CD4-positive, alpha-beta memory T cell (primary cell): Measurements from ENCODE around the gene FKBP14. TPM values are rescaled to one million over a fixed set of nuclear protein-coding genes. Genes with fewer than 3 reads are reported as not detected.
A peak's percentile ranks its signal among the peaks of the same experiment; 100 is the strongest.
"Not testable (repeated sequence)": the region's sequence is repeated elsewhere in the genome, so short reads cannot be mapped to it uniquely, and the experiment has no call there.

ENCODE experiments used
- CTCF ChIA-PET: fragments of 350-600 bp; sonication (Branson Sonifier 250); formaldehyde crosslinking; loops from one replicate; lab custom pipeline; 2021; ENCODE audit warnings: inconsistent platforms; ENCODE audit not compliant: partially characterized antibody; lab: Charles Lee
- POLR2A ChIA-PET: fragments of 350-600 bp; sonication (Branson Sonifier 250); formaldehyde crosslinking; loops from one replicate; lab custom pipeline; 2021; ENCODE audit not compliant: partially characterized antibody; lab: Charles Lee
- DNase-seq, 5 donors: peaks; one replicate each; pipeline versions ENCODE4 v3.0.0 to v3.0.0-alpha.2; 2020 to 2022; ENCODE audit warnings: mixed read lengths in 1 of 5
- H3K27ac ChIP-seq: one replicate; pipeline ENCODE4 v1.7.0; 2013; ENCODE audit warnings: low read depth, low read length
- H3K27me3 ChIP-seq: 2 replicates; pipeline ENCODE4 v1.7.0; 2013; ENCODE audit warnings: mild to moderate bottlenecking, low read length, moderate library complexity; ENCODE audit not compliant: insufficient read depth
- H3K36me3 ChIP-seq: 2 replicates; pipeline ENCODE4 v1.7.0; 2013; ENCODE audit warnings: mild to moderate bottlenecking, low read length, moderate library complexity; ENCODE audit not compliant: insufficient read depth
- H3K4me1 ChIP-seq: 2 replicates; pipeline ENCODE4 v1.7.0; 2013; ENCODE audit warnings: mild to moderate bottlenecking, low read length, moderate library complexity; ENCODE audit not compliant: insufficient read depth
- H3K4me3 ChIP-seq, 2 donors: one replicate each; pipeline ENCODE4 v1.7.0; 2013; ENCODE audit warnings: low read length in 2 of 2, mild to moderate bottlenecking in 1 of 2
- H3K9me3 ChIP-seq, 2 donors: one replicate each; pipeline ENCODE4 v1.7.0; 2013; ENCODE audit warnings: low read length in 2 of 2, control low read depth in 1 of 2; ENCODE audit not compliant: control insufficient read depth in 1 of 2
- H3K27ac Mint-ChIP-seq, 7 donors: one replicate each; pipeline ENCODE4 v1.8.0; 2020 to 2021; ENCODE audit warnings: mixed read lengths in 7 of 7, mild to moderate bottlenecking in 6 of 7, inconsistent platforms in 3 of 7, moderate library complexity in 3 of 7
- H3K27me3 Mint-ChIP-seq, 2 donors: one replicate each; pipeline ENCODE4 v1.8.0; 2020 to 2021; ENCODE audit warnings: mixed read lengths in 2 of 2
- H3K36me3 Mint-ChIP-seq, 2 donors: one replicate each; pipeline ENCODE4 v1.8.0; 2020 to 2021; ENCODE audit warnings: mixed read lengths in 2 of 2, inconsistent platforms in 1 of 2, mild to moderate bottlenecking in 1 of 2
- H3K4me1 Mint-ChIP-seq, 4 donors: one replicate each; pipeline ENCODE4 v1.8.0; 2020 to 2021; ENCODE audit warnings: mixed read lengths in 4 of 4, mild to moderate bottlenecking in 1 of 4
- H3K4me3 Mint-ChIP-seq, 8 donors: one replicate each; pipeline ENCODE4 v1.8.0; 2020 to 2021; ENCODE audit warnings: mixed read lengths in 8 of 8, mild to moderate bottlenecking in 7 of 8, moderate library complexity in 6 of 8, inconsistent platforms in 3 of 8
- H3K9me3 Mint-ChIP-seq, 8 donors: one replicate each; pipeline ENCODE4 v1.8.0; 2020 to 2021; ENCODE audit warnings: mixed read lengths in 8 of 8, mild to moderate bottlenecking in 5 of 8, inconsistent platforms in 3 of 8, moderate library complexity in 1 of 8
- intact Hi-C: fragments of 100-400 bp; cut with micrococcal nuclease; formaldehyde crosslinking; loops from one replicate; pipeline ENCODE4 v1.15.1; 2023
- polyA plus RNA-seq, 2 donors: library from polyadenylated mRNA; unstranded; fragments of 300-500 nt; fragmentation: Illumina TruSeq; gene quantifications; one replicate each; pipeline ENCODE4 v1.2.3, GENCODE V29; 2021
- total RNA-seq, 2 experiments: library from RNA; stranded (reverse); gene quantifications; one replicate each; pipeline ENCODE4 v1.2.3, GENCODE V29; 2021

Gene FKBP14
- total and polyA plus RNA-seq, 4 experiments from 2014 or later: 1.6 to 6.3 (median 4.6) TPM

- no peak overlapping the region for H3K4me3 Mint-ChIP-seq
- peaks cover 36 to 45% of the 10 kb centered on the region in 2 donors for H3K36me3 Mint-ChIP-seq
- intact Hi-C loops: loop anchor here (10.0 kb wide), 1 partner anchor 1142 kb away; no protein-coding TSS in a partner anchor
- Histone ChIP-seq H3K9me3 (no peaks in the 10 kb centered on the region), H3K27me3 (no peaks in the 10 kb centered on the region), H3K36me3 (no peaks in the 10 kb centered on the region), H3K27ac (no peak overlapping the region), H3K4me3 (no peak overlapping the region), H3K4me1 (no peaks in the 10 kb centered on the region)
- H3K9me3 Mint-ChIP-seq: no peaks in the 10 kb centered on the region
- H3K4me1 Mint-ChIP-seq: peaks cover 0 to 1% (median 0%) of the 10 kb centered on the region in 4 donors
- CTCF ChIA-PET: no interaction called here
- no peak overlapping the region for H3K27ac Mint-ChIP-seq
- H3K27me3 Mint-ChIP-seq: no peaks in the 10 kb centered on the region
- DNase-seq: no peak
- POLR2A ChIA-PET: no interaction called here
These were observed 40.2 kb upstream of the FKBP14 start for GRCh38 chr7:30066687-30067086.

- Histone ChIP-seq H3K4me1 (no peaks in the 10 kb centered on the region), H3K27ac (no peak overlapping the region), H3K4me3 (no peak overlapping the region), H3K9me3 (no peaks in the 10 kb centered on the region), H3K36me3 (no peaks in the 10 kb centered on the region), H3K27me3 (no peaks in the 10 kb centered on the region)
- intact Hi-C loops: loop anchor here (10.0 kb wide), 1 partner anchor 1141 kb away; no protein-coding TSS in a partner anchor
- no peak for DNase-seq
- POLR2A ChIA-PET: no interaction called here
- Mint-ChIP-seq H3K9me3 (no peaks in the 10 kb centered on the region), H3K27ac (peak overlapping the region in 1 of 7 donors; percentile 40), H3K4me3 (no peak overlapping the region), H3K27me3 (no peaks in the 10 kb centered on the region), H3K4me1 (peaks cover 0 to 6% (median under 1%) of the 10 kb centered on the region in 4 donors), H3K36me3 (peaks cover 29 to 39% of the 10 kb centered on the region in 2 donors)
- CTCF ChIA-PET: interaction anchor here (1.4 kb wide), 1 partner anchor 9 kb away, joined by 3 read pairs; no protein-coding TSS in a partner anchor
These were observed 39.2 kb upstream of the FKBP14 start for GRCh38 chr7:30065746-30066145.

GRCh38 chr7:30062587-30062986 is 36.1 kb upstream of the FKBP14 start:
- CTCF ChIA-PET: interaction anchor here (1.0 to 3.4 kb wide), 16 partner anchors 8 to 500 kb away, joined by 3 to 31 read pairs (median 4); partner anchors contain the start of genes FKBP14 and PLEKHA8
- no peaks in the 10 kb centered on the region for H3K27me3 ChIP-seq
- H3K9me3 ChIP-seq: no peaks in the 10 kb centered on the region
- intact Hi-C loops: loop anchor here (1.0 to 10.0 kb wide), 4 partner anchors 33 to 1138 kb away; no protein-coding TSS in a partner anchor
- H3K4me3 ChIP-seq: no peak overlapping the region
- Mint-ChIP-seq H3K36me3 (peaks cover 23 to 47% of the 10 kb centered on the region in 2 donors), H3K27me3 (no peaks in the 10 kb centered on the region), H3K9me3 (no peaks in the 10 kb centered on the region), H3K27ac (no peak overlapping the region), H3K4me1 (peaks cover 0 to 6% (median 2%) of the 10 kb centered on the region in 4 donors), H3K4me3 (no peak overlapping the region)
- POLR2A ChIA-PET: interaction anchor here (1.0 kb wide), 1 partner anchor 90 kb away, joined by 3 read pairs; no protein-coding TSS in a partner anchor
- H3K4me1 ChIP-seq: no peaks in the 10 kb centered on the region
- H3K36me3 ChIP-seq: no peaks in the 10 kb centered on the region
- peak in 3 of 5 donors; percentile 8 to 16 (median 15) for DNase-seq
- H3K27ac ChIP-seq: no peak overlapping the region

GRCh38 chr7:30061786-30062185 is 35.3 kb upstream of the FKBP14 start:
- peaks cover 26 to 51% of the 10 kb centered on the region in 2 donors for H3K36me3 Mint-ChIP-seq
- not testable (repeated sequence) for H3K4me3 Mint-ChIP-seq, H3K4me1 Mint-ChIP-seq, H3K4me1 ChIP-seq, H3K27me3 ChIP-seq, H3K4me3 ChIP-seq, H3K27ac ChIP-seq, H3K36me3 ChIP-seq, H3K9me3 Mint-ChIP-seq, H3K27me3 Mint-ChIP-seq, H3K9me3 ChIP-seq
- POLR2A ChIA-PET: interaction anchor here (1.0 to 1.5 kb wide), 2 partner anchors 35 to 89 kb away, joined by 3 to 4 read pairs; partner anchors contain the start of gene FKBP14
- CTCF ChIA-PET: interaction anchor here (0.7 to 3.4 kb wide), 24 partner anchors 9 to 501 kb away, joined by 3 to 31 read pairs (median 4); partner anchors contain the start of genes FKBP14 and PLEKHA8
- intact Hi-C loops: loop anchor here (1.0 to 10.0 kb wide), 5 partner anchors 32 to 1137 kb away; no protein-coding TSS in a partner anchor
- peak in 4 of 5 donors; percentile 23 to 35 (median 30) for DNase-seq
- peak overlapping the region in 1 of 7 donors; percentile 36 for H3K27ac Mint-ChIP-seq

- H3K4me3 ChIP-seq: no peak overlapping the region
- H3K4me1 Mint-ChIP-seq: peaks cover 0 to 6% (median 2%) of the 10 kb centered on the region in 4 donors
- H3K9me3 ChIP-seq: no peaks in the 10 kb centered on the region
- no peaks in the 10 kb centered on the region for H3K27me3 Mint-ChIP-seq
- intact Hi-C loops: no loop called here
- no peak overlapping the region for H3K4me3 Mint-ChIP-seq
- H3K27me3 ChIP-seq: no peaks in the 10 kb centered on the region
- ChIA-PET CTCF (no interaction called here), POLR2A (no interaction called here)
- H3K36me3 ChIP-seq: peaks cover 7% of the 10 kb centered on the region
- no peaks in the 10 kb centered on the region for H3K9me3 Mint-ChIP-seq
- no peak overlapping the region for H3K27ac Mint-ChIP-seq
- peaks cover 33 to 40% of the 10 kb centered on the region in 2 donors for H3K36me3 Mint-ChIP-seq
- H3K27ac ChIP-seq: no peak overlapping the region
- no peak for DNase-seq
- no peaks in the 10 kb centered on the region for H3K4me1 ChIP-seq
These were observed 31.2 kb upstream of the FKBP14 start for GRCh38 chr7:30057741-30058140.

GRCh38 chr7:30053068-30053467 is 26.6 kb upstream of the FKBP14 start:
- no peak overlapping the region for H3K4me3 ChIP-seq
- intact Hi-C loops: no loop called here
- no peaks in the 10 kb centered on the region for H3K27me3 Mint-ChIP-seq
- no peaks in the 10 kb centered on the region for H3K9me3 Mint-ChIP-seq
- H3K27ac ChIP-seq: no peak overlapping the region
- peaks cover 50% of the 10 kb centered on the region in 2 donors for H3K36me3 Mint-ChIP-seq
- no peaks in the 10 kb centered on the region for H3K4me1 ChIP-seq
- H3K4me3 Mint-ChIP-seq: no peak overlapping the region
- ChIA-PET CTCF (interaction anchor here (0.6 kb wide), 1 partner anchor 21 kb away, joined by 3 read pairs; no protein-coding TSS in a partner anchor), POLR2A (no interaction called here)
- H3K36me3 ChIP-seq: peaks cover 7% of the 10 kb centered on the region
- no peaks in the 10 kb centered on the region for H3K27me3 ChIP-seq
- H3K27ac Mint-ChIP-seq: no peak overlapping the region
- H3K4me1 Mint-ChIP-seq: peaks cover 0 to under 1% (median 0%) of the 10 kb centered on the region in 4 donors
- no peak for DNase-seq
- no peaks in the 10 kb centered on the region for H3K9me3 ChIP-seq

- peaks cover 4% of the 10 kb centered on the region for H3K36me3 ChIP-seq
- H3K4me1 ChIP-seq: no peaks in the 10 kb centered on the region
- no peak overlapping the region for H3K4me3 ChIP-seq
- no peaks in the 10 kb centered on the region for H3K9me3 ChIP-seq
- Mint-ChIP-seq H3K27ac (no peak overlapping the region), H3K9me3 (no peaks in the 10 kb centered on the region), H3K27me3 (no peaks in the 10 kb centered on the region), H3K36me3 (peaks cover 59 to 64% of the 10 kb centered on the region in 2 donors), H3K4me3 (no peak overlapping the region), H3K4me1 (no peaks in the 10 kb centered on the region)
- POLR2A ChIA-PET: no interaction called here
- intact Hi-C loops: no loop called here
- H3K27ac ChIP-seq: no peak overlapping the region
- H3K27me3 ChIP-seq: no peaks in the 10 kb centered on the region
- no peak for DNase-seq
- CTCF ChIA-PET: no interaction called here
These were observed 22.7 kb upstream of the FKBP14 start for GRCh38 chr7:30049173-30049572.
